ENCODE data around the gene BATF. TPM values are rescaled to one million over a fixed set of nuclear protein-coding genes. Genes with fewer than 3 reads are reported as not detected.

BATF gene
- total and polyA plus RNA-seq, 2 of the 8 experiments (the other 6 are each of a cell fraction or from before 2014, with no cell fraction given) = not detected

DNA sequence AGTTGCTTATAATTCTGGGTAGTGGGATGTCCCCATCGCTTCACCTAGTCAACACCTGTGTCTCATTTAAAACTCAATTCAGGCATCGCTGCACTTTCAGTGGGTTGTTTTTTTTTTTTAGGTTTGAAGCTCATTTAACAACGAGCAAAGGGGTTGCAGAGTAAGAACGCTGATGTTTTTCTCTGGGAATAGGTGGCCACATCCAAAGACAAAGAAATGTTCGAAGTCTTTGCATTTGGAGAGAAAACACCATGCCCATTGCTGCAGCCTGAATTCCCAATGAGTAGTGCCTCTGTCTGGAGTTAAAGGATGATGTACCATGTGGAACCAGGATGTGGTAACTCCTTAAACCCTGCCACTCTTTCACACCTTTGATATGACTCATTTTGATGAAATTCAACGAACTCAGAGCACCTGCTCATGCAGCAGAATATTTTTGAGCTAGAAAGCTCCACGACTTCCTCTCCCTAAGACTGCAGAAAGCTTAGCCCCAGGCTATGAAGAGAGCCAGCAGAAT is 35.1 kb upstream of the BATF start (continued):
- no peak for TF ChIP-seq PHF8 (conservative IDR thresholded peaks at IDR 0.05; ENCODE audit: low read depth, low read length)

Data from H1 (cell line).